ENCODE data around the gene MYRIP. TPM values are rescaled to one million over a fixed set of nuclear protein-coding genes. Genes with fewer than 3 reads are reported as not detected.

The MYRIP gene
- total and polyA plus RNA-seq, 2 of the 4 experiments (the other 2 are of a cell fraction) = not detected

GRCh38 chr3:40073310-40074007, 264.1 kb downstream of the MYRIP start:
- in situ Hi-C loops (cut with MboI; ENCODE audit: low sequenced_read_pairs) (no loop called here), intact Hi-C loops (cut with micrococcal nuclease) (no loop called here), dilution Hi-C loops (cut with HindIII; ENCODE audit: low sequenced_read_pairs, unreplicated experiment) (no loop called here)
- no peak overlapping the region for H2AK5ac ChIP-seq (ENCODE audit: low read depth, low read length)
- no peaks in the 10 kb centered on the region for H3K9me1 ChIP-seq (ENCODE audit: insufficient read depth, low read length)
- no peak overlapping the region for H2AK9ac ChIP-seq (replicated peaks; ENCODE audit: low read depth, low read length, poor library complexity)
- no peak for TF ChIP-seq RCOR1 (IDR thresholded peaks at IDR 0.05; ENCODE audit: insufficient replicate concordance, low read length)
- TF ChIP-seq RAD21 (IDR thresholded peaks at IDR 0.05; ENCODE audit: low read length) = no peak
- TF ChIP-seq FOS (IDR thresholded peaks at IDR 0.05; ENCODE audit: low read depth, low read length) = no peak
- TF ChIP-seq SMC3 (IDR thresholded peaks at IDR 0.05; ENCODE audit: low read depth, low read length) = no peak
- TF ChIP-seq, protein P1, sequence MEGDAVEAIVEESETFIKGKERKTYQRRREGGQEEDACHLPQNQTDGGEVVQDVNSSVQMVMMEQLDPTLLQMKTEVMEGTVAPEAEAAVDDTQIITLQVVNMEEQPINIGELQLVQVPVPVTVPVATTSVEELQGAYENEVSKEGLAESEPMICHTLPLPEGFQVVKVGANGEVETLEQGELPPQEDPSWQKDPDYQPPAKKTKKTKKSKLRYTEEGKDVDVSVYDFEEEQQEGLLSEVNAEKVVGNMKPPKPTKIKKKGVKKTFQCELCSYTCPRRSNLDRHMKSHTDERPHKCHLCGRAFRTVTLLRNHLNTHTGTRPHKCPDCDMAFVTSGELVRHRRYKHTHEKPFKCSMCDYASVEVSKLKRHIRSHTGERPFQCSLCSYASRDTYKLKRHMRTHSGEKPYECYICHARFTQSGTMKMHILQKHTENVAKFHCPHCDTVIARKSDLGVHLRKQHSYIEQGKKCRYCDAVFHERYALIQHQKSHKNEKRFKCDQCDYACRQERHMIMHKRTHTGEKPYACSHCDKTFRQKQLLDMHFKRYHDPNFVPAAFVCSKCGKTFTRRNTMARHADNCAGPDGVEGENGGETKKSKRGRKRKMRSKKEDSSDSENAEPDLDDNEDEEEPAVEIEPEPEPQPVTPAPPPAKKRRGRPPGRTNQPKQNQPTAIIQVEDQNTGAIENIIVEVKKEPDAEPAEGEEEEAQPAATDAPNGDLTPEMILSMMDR (conservative IDR thresholded peaks at IDR 0.05; ENCODE audit: low read depth, low read length) = no peak
- no peak for TF ChIP-seq MAFK (IDR thresholded peaks at IDR 0.05; ENCODE audit: low read depth, low read length)
- TF ChIP-seq CEBPB (IDR thresholded peaks at IDR 0.05; ENCODE audit: low read depth, low read length) = no peak
- TF ChIP-seq MXI1 (IDR thresholded peaks at IDR 0.05; ENCODE audit: borderline replicate concordance, low read depth, low read length) = no peak
- TF ChIP-seq USF2 (IDR thresholded peaks at IDR 0.05; ENCODE audit: low read depth, low read length) = no peak
- TF ChIP-seq MAZ (IDR thresholded peaks at IDR 0.05; ENCODE audit: borderline replicate concordance, low read depth, low read length) = no peak
- TF ChIP-seq ELK1 (IDR thresholded peaks at IDR 0.05; ENCODE audit: borderline replicate concordance, low read depth, low read length) = no peak
- TF ChIP-seq POLR2A (IDR thresholded peaks at IDR 0.05; ENCODE audit: low read depth, low read length) = no peak
- no peak for TF ChIP-seq BHLHE40 (IDR thresholded peaks at IDR 0.05; ENCODE audit: low read depth, low read length)
- no peak for TF ChIP-seq NFE2L2 (IDR thresholded peaks at IDR 0.05; ENCODE audit: low read depth, low read length)
- no peak for TF ChIP-seq CHD1 (IDR thresholded peaks at IDR 0.05; ENCODE audit: low read depth, low read length)
- no peak for TF ChIP-seq RFX5 (IDR thresholded peaks at IDR 0.05; ENCODE audit: low read depth, low read length)
- H3K14ac ChIP-seq (replicated peaks; ENCODE audit: low read depth, low read length) = no peak overlapping the region
- no peak overlapping the region for H4K91ac ChIP-seq (ENCODE audit: insufficient read depth, low read depth, low read length)
- no peak for ATAC-seq (ENCODE audit: low read depth)
- no peak overlapping the region for H3K4me2 ChIP-seq (ENCODE audit: low read depth, low read length)
- no TSS peak for BruUV-seq (replicated peaks)
- no peak overlapping the region for H2BK20ac ChIP-seq (ENCODE audit: low read depth, low read length)
- 50% methylated on average over 2 of the region's 11 CpGs; no CpG with 5 or more reads in 1 of the 2 experiments for WGBS, 2 experiments (ENCODE audit: extremely low coverage in 2 of 2, insufficient read length in 1 of 2)
- CTCF ChIA-PET = no interaction called here
- H4K5ac ChIP-seq (ENCODE audit: low read depth, low read length) = no peak overlapping the region
- H3K9ac ChIP-seq (ENCODE audit: low read depth, low read length) = no peak overlapping the region
- no peak overlapping the region for H4K8ac ChIP-seq (ENCODE audit: low read depth in 2 of 2, low read length in 2 of 2)
- POLR2A ChIA-PET (ENCODE audit: unreplicated experiment) = no interaction called here
- no peak overlapping the region for H3K4ac ChIP-seq (ENCODE audit: low read depth, low read length)
- no peaks in the 10 kb centered on the region for H3K79me1 ChIP-seq (ENCODE audit: low read depth in 1 of 2, low read length in 2 of 2)
- no peak for DNase-seq
- H3K9me3 ChIP-seq (ENCODE audit: control insufficient read depth, insufficient read depth, low read length) = peaks cover 17% of the 10 kb centered on the region
- H3K18ac ChIP-seq (ENCODE audit: low read depth, low read length) = no peak overlapping the region
- H4K20me1 ChIP-seq (ENCODE audit: insufficient read depth, low read length) = no peaks in the 10 kb centered on the region
- H3K36me3 ChIP-seq (ENCODE audit: control insufficient read depth, insufficient read depth, low read length) = no peaks in the 10 kb centered on the region
- no peak overlapping the region for H2BK120ac ChIP-seq (ENCODE audit: low read depth, low read length)
- no peaks in the 10 kb centered on the region for H3K4me1 ChIP-seq (ENCODE audit: control insufficient read depth, insufficient read depth, low read length)
- no peak overlapping the region for H3K23ac ChIP-seq (ENCODE audit: low read depth, low read length)
- H3K27me3 ChIP-seq (ENCODE audit: control insufficient read depth, insufficient read depth, low read length) = no peaks in the 10 kb centered on the region
- H3K56ac ChIP-seq (ENCODE audit: extremely low read depth, insufficient read depth, low read length) = no peak overlapping the region
- no peak overlapping the region for H2AFZ ChIP-seq (replicated peaks; ENCODE audit: low read length, poor library complexity)
- no peak overlapping the region for H2BK5ac ChIP-seq (ENCODE audit: low read depth, low read length, poor library complexity, severe bottlenecking)
- no peak overlapping the region for H2BK15ac ChIP-seq (ENCODE audit: low read depth, low read length)
- H3K4me3 ChIP-seq (ENCODE audit: insufficient read depth, low read depth, low read length) = no peak overlapping the region
- no peak overlapping the region for H3K27ac ChIP-seq (ENCODE audit: insufficient read depth, low read length)
